ENCODE data around the gene STX2. TPM values are rescaled to one million over a fixed set of nuclear protein-coding genes. Genes with fewer than 3 reads are reported as not detected.
A peak's percentile ranks its signal among the peaks of the same experiment; 100 is the strongest.

STX2 gene
- total and polyA plus RNA-seq, 2 experiments from 2014 or later: 12.4 to 23.1 TPM

- 13% methylated on average over 68 of the region's 118 CpGs for WGBS (ENCODE audit: low lambda C conversion rate, missing lambda C conversion rate)
- H4K20me1 ChIP-seq (ENCODE audit: insufficient read depth, poor library complexity, severe bottlenecking): peaks cover 31% of the 10 kb centered on the region
- peaks cover 6% of the 10 kb centered on the region for H3K4me1 ChIP-seq (ENCODE audit: insufficient read depth)
- no peaks in the 10 kb centered on the region for H3K9me3 ChIP-seq (ENCODE audit: low read depth)
- TF ChIP-seq EZH2 (IDR thresholded peaks at IDR 0.05; ENCODE audit: borderline replicate concordance): no peak
- TF ChIP-seq CTCF (IDR thresholded peaks at IDR 0.05; ENCODE audit: poor library complexity): no peak
- peaks cover 5% of the 10 kb centered on the region for H3K36me3 ChIP-seq (replicated peaks; ENCODE audit: insufficient read depth, low read depth)
- peak within 1 kb of the TSS; percentile 97 for H3K27ac ChIP-seq
- DNase-seq (ENCODE audit: low spot score): peak; percentile 98
- peak within 1 kb of the TSS; percentile 84 for H2AFZ ChIP-seq
- no peaks in the 10 kb centered on the region for H3K27me3 ChIP-seq
- H3K4me2 ChIP-seq: peak within 1 kb of the TSS; percentile 93
- no peaks in the 10 kb centered on the region for H3K9me2 ChIP-seq (replicated peaks; ENCODE audit: insufficient read depth)
- peak within 1 kb of the TSS; percentile 78 for H3K4me3 ChIP-seq
- H3K79me2 ChIP-seq: peaks cover 30% of the 10 kb centered on the region
These were observed 32.5 kb upstream of the STX2 start, which contains the start of gene RAN for GRCh38 chr12:130871286-130872178. Gene RAN (plus strand): TSS chr12:130872066. CDS start chr12:130872594, 528 bp downstream.

GRCh38 chr12:130870442-130871285, 31.6 kb upstream of the STX2 start:
- Histone ChIP-seq H3K4me3 (peak overlapping the region; percentile 43), H3K4me1 (ENCODE audit: insufficient read depth) (peaks cover 6% of the 10 kb centered on the region), H3K27ac (peak overlapping the region; percentile 95), H3K9me3 (ENCODE audit: low read depth) (no peaks in the 10 kb centered on the region), H3K4me2 (peak overlapping the region; percentile 93), H2AFZ (peak overlapping the region; percentile 84), H3K9me2 (replicated peaks; ENCODE audit: insufficient read depth) (no peaks in the 10 kb centered on the region), H3K79me2 (peaks cover 30% of the 10 kb centered on the region), H4K20me1 (ENCODE audit: insufficient read depth, poor library complexity, severe bottlenecking) (peaks cover 28% of the 10 kb centered on the region), H3K27me3 (no peaks in the 10 kb centered on the region), H3K36me3 (replicated peaks; ENCODE audit: insufficient read depth, low read depth) (peaks cover 5% of the 10 kb centered on the region)
- peak; percentile 88 for DNase-seq (ENCODE audit: low spot score)
- 53% methylated on average over 31 of the region's 31 CpGs for WGBS (ENCODE audit: low lambda C conversion rate, missing lambda C conversion rate)
- TF ChIP-seq CTCF (IDR thresholded peaks at IDR 0.05; ENCODE audit: poor library complexity) (peak; percentile 34), EZH2 (IDR thresholded peaks at IDR 0.05; ENCODE audit: borderline replicate concordance) (no peak)

- WGBS (ENCODE audit: low lambda C conversion rate, missing lambda C conversion rate): 68% methylated on average over 4 of the region's 4 CpGs
These were observed 29.4 kb upstream of the STX2 start for GRCh38 chr12:130868412-130868811.

More at GRCh38 chr12:130868412-130868811, 29.4 kb upstream of the STX2 start:
- no peaks in the 10 kb centered on the region for H3K9me2 ChIP-seq (replicated peaks; ENCODE audit: insufficient read depth)
- no peak overlapping the region for H2AFZ ChIP-seq
- no peaks in the 10 kb centered on the region for H3K27me3 ChIP-seq
- H3K79me2 ChIP-seq: peaks cover 11% of the 10 kb centered on the region
- H3K9me3 ChIP-seq (ENCODE audit: low read depth): no peaks in the 10 kb centered on the region
- H3K4me2 ChIP-seq: no peak overlapping the region
- H3K36me3 ChIP-seq (replicated peaks; ENCODE audit: insufficient read depth, low read depth): no peaks in the 10 kb centered on the region
- H3K27ac ChIP-seq: no peak overlapping the region
- DNase-seq (ENCODE audit: low spot score): no peak
- no peak for TF ChIP-seq CTCF (IDR thresholded peaks at IDR 0.05; ENCODE audit: poor library complexity)
- TF ChIP-seq EZH2 (IDR thresholded peaks at IDR 0.05; ENCODE audit: borderline replicate concordance): no peak
- TF ChIP-seq EZH2phosphoT487 (IDR thresholded peaks at IDR 0.05; ENCODE audit: low read depth, severe bottlenecking, unreplicated experiment): no peak
- no peak overlapping the region for H3K4me3 ChIP-seq
- H3K4me1 ChIP-seq (ENCODE audit: insufficient read depth): peaks cover 6% of the 10 kb centered on the region
- H4K20me1 ChIP-seq (ENCODE audit: insufficient read depth, poor library complexity, severe bottlenecking): peaks cover 9% of the 10 kb centered on the region

Measured in hepatocyte (in vitro differentiated cells).